Colonic mucosa (tissue), 4 donors: ENCODE data around the gene KLLN. TPM values are rescaled to one million over a fixed set of nuclear protein-coding genes. Genes with fewer than 3 reads are reported as not detected.
A peak's percentile ranks its signal among the peaks of the same experiment; 100 is the strongest.
"Not testable (repeated sequence)": the region's sequence is repeated elsewhere in the genome, so short reads cannot be mapped to it uniquely, and the experiment has no call there.

Source experiments
- DNase-seq: peaks from one replicate; pipeline ENCODE4 v3.0.0-alpha.2; 2020
- H3K27ac ChIP-seq: fragments of 200-600 bp; one replicate; pipeline ENCODE4 v1.8.0; 2021
- H3K27me3 ChIP-seq: fragments of 200-600 bp; one replicate; pipeline ENCODE4 v1.8.0; 2021
- H3K36me3 ChIP-seq: fragments of 200-600 bp; one replicate; pipeline ENCODE4 v1.8.0; 2021
- H3K4me1 ChIP-seq: fragments of 200-600 bp; one replicate; pipeline ENCODE4 v1.8.0; 2021; ENCODE audit warnings: mild to moderate bottlenecking
- H3K4me3 ChIP-seq: fragments of 200-600 bp; one replicate; pipeline ENCODE4 v1.8.0; 2021
- H3K9ac ChIP-seq, 2 donors: one replicate each; pipeline ENCODE4 v1.7.0; 2013; ENCODE audit warnings: control low read depth in 2 of 2, low read depth in 2 of 2, low read length in 2 of 2
- H3K9me3 ChIP-seq: fragments of 200-600 bp; one replicate; pipeline ENCODE4 v1.8.0; 2021
- intact Hi-C: fragments of 100-400 bp; cut with DNase I; formaldehyde crosslinking; loops from one replicate; pipeline ENCODE4 v1.14.1; 2022
- total RNA-seq, 2 donors: library from RNA; stranded (reverse); fragmentation: NEBNext Ultra II Directional in 1 of 2; extraction: Animal tissue kit (Norgen Biotek cat#: 25700) in 1 of 2; gene quantifications; one replicate each; pipeline ENCODE4 v1.2.1, GENCODE V29; 2021
- TF ChIP-seq, protein P1 (sequence below): fragments of 200-600 bp; IDR thresholded peaks from one replicate; pipeline ENCODE4 v1.8.0; 2022; ENCODE audit warnings: antibody characterized with exemption, mild to moderate bottlenecking
- donor health status: healthy.
- donor health status: DM: no; HTN: no; CAD: no.
- donor health status: DM: no; HTN: no; CAD: no.

KLLN gene
- total RNA-seq, 2 donors from 2014 or later, result 1.0 to 1.8 TPM

DNA sequence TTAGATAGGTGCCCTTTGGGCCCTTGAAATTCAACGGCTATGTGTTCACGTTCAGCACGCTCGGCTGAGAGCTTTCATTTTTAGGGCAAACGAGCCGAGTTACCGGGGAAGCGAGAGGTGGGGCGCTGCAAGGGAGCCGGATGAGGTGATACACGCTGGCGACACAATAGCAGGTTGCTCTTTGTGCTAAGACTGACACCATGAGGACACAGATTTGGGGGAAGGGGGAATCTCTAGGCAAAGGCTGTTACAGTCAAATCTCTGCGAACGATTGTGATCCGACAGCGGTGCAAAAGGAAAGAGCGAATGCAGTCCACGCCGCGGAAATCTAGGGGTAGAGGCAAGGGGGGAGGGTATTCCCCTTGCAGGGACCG, 667 bp downstream of the KLLN start:
- DNase-seq, result no peak
- TF ChIP-seq, protein P1, sequence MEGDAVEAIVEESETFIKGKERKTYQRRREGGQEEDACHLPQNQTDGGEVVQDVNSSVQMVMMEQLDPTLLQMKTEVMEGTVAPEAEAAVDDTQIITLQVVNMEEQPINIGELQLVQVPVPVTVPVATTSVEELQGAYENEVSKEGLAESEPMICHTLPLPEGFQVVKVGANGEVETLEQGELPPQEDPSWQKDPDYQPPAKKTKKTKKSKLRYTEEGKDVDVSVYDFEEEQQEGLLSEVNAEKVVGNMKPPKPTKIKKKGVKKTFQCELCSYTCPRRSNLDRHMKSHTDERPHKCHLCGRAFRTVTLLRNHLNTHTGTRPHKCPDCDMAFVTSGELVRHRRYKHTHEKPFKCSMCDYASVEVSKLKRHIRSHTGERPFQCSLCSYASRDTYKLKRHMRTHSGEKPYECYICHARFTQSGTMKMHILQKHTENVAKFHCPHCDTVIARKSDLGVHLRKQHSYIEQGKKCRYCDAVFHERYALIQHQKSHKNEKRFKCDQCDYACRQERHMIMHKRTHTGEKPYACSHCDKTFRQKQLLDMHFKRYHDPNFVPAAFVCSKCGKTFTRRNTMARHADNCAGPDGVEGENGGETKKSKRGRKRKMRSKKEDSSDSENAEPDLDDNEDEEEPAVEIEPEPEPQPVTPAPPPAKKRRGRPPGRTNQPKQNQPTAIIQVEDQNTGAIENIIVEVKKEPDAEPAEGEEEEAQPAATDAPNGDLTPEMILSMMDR, result no peak
- peak overlapping the region; percentile 84 to 100 for H3K9ac ChIP-seq

DNA sequence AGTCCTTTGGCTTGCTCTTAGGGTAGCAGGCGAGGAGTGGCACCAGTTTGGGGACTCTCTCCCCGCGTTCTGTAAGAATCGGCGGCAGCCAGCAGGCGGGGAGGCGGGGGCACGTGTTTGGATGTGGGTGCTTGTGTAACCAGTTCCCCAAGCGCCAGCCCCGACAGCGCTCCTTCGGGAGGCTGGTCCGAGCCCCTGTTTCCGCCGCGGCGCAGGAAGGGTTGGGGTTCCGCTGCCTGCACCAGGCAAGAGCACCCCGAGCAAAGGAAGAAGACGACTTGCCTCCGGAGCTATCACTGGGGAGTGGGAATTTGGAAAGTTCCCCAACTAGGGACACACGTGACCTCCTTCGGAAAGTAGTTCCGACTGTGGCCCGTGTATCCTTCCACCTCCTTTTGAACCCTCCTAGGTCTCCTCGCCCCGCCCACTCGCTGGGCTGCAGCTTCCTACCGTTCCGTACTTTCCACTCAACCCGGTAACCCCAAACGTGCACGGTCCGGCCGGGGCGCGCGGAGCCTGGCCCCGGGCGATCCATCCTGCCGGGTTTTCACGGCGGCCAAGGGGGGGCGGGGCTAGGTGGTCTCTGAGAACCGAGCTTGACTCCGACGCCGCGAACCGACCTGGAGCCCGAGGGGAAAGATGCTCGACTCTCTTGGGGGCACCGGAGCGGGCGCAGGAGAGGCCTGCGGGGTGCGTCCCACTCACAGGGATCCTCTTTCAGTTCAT, 1.2 kb downstream of the KLLN start:
- peak overlapping the region; percentile 96 for H3K27ac ChIP-seq
- intact Hi-C loops, result loop anchor here (5.0 kb wide), 1 partner anchor 525 kb away; no protein-coding TSS in a partner anchor
- H3K36me3 ChIP-seq, result no peaks in the 10 kb centered on the region
- H3K9me3 ChIP-seq, result no peaks in the 10 kb centered on the region
- peak overlapping the region; percentile 84 to 100 for H3K9ac ChIP-seq
- H3K4me1 ChIP-seq, result no peaks in the 10 kb centered on the region
- H3K4me3 ChIP-seq, result peak overlapping the region; percentile 77
- TF ChIP-seq, protein P1, result no peak
- no peaks in the 10 kb centered on the region for H3K27me3 ChIP-seq
- DNase-seq, result peak; percentile 98

More for the DNA sequence above, 667 bp downstream of the KLLN start:
- intact Hi-C loops, result loop anchor here (5.0 kb wide), 1 partner anchor 525 kb away; no protein-coding TSS in a partner anchor
- Histone ChIP-seq H3K27ac (peak overlapping the region; percentile 96), H3K9me3 (no peaks in the 10 kb centered on the region), H3K4me1 (no peaks in the 10 kb centered on the region), H3K36me3 (no peaks in the 10 kb centered on the region), H3K4me3 (peak overlapping the region; percentile 77), H3K27me3 (no peaks in the 10 kb centered on the region)

DNA sequence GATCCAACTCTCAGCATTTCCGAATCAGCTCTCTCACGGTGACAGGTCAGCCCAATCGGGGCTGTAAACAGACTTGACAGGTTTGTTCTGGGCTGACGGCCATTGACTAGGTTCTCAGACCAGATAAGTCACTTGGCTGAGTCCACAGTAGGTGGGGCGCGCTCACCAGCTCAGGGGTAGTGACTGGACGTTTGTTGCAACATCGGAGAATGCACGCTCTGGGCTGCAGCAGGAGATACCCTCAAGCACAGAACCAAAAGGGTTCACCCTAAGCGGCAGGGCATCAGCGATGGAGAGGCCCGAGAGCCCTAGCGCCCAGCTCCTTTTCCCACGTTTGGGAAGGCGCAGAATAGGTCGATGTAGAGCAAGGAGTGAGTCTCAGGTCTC, 1.8 kb downstream of the KLLN start:
- Histone ChIP-seq H3K27me3 (no peaks in the 10 kb centered on the region), H3K36me3 (no peaks in the 10 kb centered on the region), H3K9me3 (no peaks in the 10 kb centered on the region), H3K27ac (peak overlapping the region; percentile 96), H3K4me3 (peak overlapping the region; percentile 77), H3K9ac (peak overlapping the region; percentile 84 to 100), H3K4me1 (no peaks in the 10 kb centered on the region)
- TF ChIP-seq, protein P1, result no peak
- peak; percentile 83 for DNase-seq
- intact Hi-C loops, result loop anchor here (5.0 kb wide), 1 partner anchor 526 kb away; no protein-coding TSS in a partner anchor

DNA sequence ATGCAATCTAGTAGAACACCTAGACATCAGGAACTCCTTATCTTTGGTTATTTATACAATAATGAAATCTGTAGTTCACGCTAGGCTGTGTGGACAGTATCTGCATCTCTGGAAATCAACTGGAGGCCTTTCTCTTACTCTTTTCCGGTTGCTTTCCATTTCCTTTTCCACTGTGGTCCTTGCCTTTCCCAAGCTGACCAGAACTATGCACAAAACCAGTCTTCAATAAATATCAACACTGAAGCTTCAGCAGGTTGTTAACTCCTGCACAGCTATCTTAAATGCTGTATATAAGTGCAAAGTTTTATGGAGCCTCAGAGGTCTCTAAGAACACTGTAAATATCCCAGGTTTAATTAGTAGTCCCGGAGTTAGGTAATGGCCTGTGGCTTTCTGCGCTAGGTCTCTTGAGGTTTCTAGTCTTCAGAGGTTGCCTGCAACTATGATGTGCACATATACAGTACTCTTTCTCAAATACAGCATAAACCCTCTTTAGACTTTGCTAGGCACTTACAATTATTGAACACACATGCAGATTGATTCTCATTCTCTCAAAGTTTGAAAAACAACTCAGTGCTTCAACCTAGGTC, 2.4 kb downstream of the KLLN start:
- H3K9ac ChIP-seq, result peak overlapping the region; percentile 84 to 100
- no peaks in the 10 kb centered on the region for H3K9me3 ChIP-seq
- no peak for DNase-seq
- intact Hi-C loops, result loop anchor here (5.0 kb wide), 1 partner anchor 526 kb away; no protein-coding TSS in a partner anchor
- TF ChIP-seq, protein P1, result no peak
- H3K4me1 ChIP-seq, result no peaks in the 10 kb centered on the region
- no peak overlapping the region for H3K4me3 ChIP-seq
- H3K27me3 ChIP-seq, result no peaks in the 10 kb centered on the region
- H3K36me3 ChIP-seq, result no peaks in the 10 kb centered on the region
- peak overlapping the region; percentile 96 for H3K27ac ChIP-seq

DNA sequence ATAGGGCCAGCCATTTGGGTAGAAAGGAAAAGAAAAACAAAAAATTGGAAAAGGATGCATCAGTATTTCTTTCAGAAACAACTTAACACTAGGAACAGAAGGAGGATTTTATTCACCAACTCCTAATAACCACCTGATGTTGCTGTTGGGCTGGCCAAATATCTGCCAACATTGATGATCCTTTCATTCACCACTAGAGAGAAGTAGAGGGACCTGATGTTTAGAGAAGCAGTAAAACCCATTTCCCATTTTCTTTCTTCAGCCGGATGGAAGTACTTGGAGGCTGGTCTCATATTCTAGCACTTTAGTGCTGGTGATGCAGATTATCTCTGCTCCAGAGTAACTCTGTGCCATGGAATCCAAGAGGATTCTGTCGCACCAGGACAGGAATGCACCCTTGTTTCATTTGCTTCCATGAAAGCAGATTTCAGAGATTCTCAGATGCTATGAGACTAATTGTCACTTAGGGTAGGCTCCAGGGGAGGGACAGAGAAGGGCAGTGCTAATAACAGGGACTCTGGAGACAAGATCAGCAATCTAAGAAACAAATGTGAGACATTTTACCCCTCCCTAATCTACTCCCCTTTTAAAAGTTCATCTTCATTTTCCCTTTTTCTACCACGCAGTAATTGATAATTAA, 3.1 kb downstream of the KLLN start:
- Histone ChIP-seq H3K36me3 (no peaks in the 10 kb centered on the region), H3K4me1 (no peaks in the 10 kb centered on the region), H3K4me3 (no peak overlapping the region), H3K9me3 (no peaks in the 10 kb centered on the region), H3K27me3 (no peaks in the 10 kb centered on the region), H3K27ac (no peak overlapping the region), H3K9ac (peak overlapping the region in 1 of 2 donors; percentile 38)
- DNase-seq, result no peak
- TF ChIP-seq, protein P1, result peak; percentile 40
- intact Hi-C loops, result loop anchor here (5.0 kb wide), 1 partner anchor 527 kb away; no protein-coding TSS in a partner anchor

DNA sequence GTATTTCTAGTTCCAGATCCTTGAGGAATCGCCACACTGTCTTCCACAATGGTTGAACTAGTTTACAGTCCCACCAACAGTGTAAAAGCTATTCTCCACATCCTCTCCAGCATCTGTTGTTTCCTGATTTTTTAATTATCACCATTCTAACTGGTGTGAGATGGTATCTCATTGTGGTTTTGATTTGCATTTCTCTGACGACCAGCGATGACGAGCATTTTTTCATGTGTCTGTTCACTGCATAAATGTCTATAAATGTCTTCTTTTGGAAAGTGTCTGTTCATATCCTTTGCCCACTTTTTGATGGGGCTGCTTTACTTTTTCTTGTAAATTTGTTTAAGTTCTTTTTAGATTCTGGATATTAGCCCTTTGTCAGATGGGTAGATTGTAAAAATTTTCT, 7.7 kb downstream of the KLLN start:
- H3K9ac ChIP-seq, H3K9me3 ChIP-seq, intact Hi-C loops, DNase-seq, H3K36me3 ChIP-seq, H3K27me3 ChIP-seq, H3K4me3 ChIP-seq, H3K27ac ChIP-seq, H3K4me1 ChIP-seq: not testable (repeated sequence)

DNA sequence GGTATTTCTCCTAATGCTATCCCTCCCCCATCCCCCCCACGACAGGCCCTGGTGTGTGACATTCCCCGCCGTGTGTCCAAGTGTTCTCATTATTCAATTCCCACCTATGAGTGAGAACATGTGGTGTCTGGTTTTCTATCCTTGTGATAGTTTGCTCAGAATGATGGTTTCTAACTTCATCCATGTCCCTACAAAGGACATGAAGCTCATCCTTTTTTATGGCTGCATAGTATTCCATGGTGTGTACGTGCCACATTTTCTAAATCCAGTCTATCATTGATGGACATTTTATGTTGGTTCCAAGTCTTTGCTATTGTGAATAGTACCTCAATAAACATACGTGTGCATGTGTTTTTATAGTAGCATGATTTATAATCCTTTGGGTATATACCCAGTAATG, 8.1 kb downstream of the KLLN start:
- H3K4me1 ChIP-seq, H3K9ac ChIP-seq, H3K27ac ChIP-seq, DNase-seq, intact Hi-C loops, H3K36me3 ChIP-seq, H3K9me3 ChIP-seq, H3K4me3 ChIP-seq, H3K27me3 ChIP-seq: not testable (repeated sequence)
